ENCODE measurements around the gene TTC33. TPM values are rescaled to one million over a fixed set of nuclear protein-coding genes. Genes with fewer than 3 reads are reported as not detected.

TTC33 gene
- total and polyA plus RNA-seq, 7 donors: 11.0 to 38.5 (median 25.3) TPM

DNA sequence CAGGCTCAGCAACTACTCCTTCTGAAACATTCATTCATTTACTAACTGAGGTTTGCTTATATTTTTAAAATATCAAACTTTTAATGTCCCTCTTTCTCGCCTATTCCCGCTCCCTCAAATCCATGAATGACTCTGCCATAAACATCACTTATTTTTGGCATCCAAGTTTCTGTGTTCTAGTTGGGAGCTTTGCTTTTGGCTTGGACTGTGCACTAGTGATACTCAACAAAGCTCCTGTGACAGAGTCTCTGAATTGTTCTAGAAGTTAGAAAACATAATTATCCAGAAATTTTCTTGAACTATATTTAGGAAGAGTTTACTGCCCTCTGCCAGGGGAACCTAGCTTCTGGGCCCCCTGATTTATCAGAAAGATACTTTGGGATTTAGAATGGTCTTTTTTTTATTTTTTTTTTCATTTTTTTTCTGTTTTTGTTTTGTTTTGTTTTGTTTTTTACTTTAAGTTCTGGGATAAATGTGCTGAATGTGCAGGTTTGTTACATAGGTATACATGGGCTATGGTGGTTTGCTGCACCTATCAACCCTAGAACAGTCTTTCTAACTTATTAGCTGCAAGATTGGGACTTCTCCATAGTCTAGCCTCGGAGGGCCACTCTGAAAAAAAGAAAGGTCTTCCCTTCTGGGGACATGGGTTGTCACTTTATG, 140.7 kb downstream of the TTC33 start:
- Histone ChIP-seq H3K4me1 (no peaks in the 10 kb centered on the region), H3K4me3 (no peak overlapping the region), H3K36me3 (ENCODE audit: insufficient read depth in 1 of 2, low read depth in 1 of 2) (no peaks in the 10 kb centered on the region), H3K9me3 (no peaks in the 10 kb centered on the region), H3K27ac (peak overlapping the region; percentile 27), H3K27me3 (ENCODE audit: insufficient read depth in 3 of 3, low read length in 2 of 3) (no peaks in the 10 kb centered on the region)
- ATAC-seq: no peak
- 40 to 52% (median 46%) methylated on average over 3 of the region's 3 CpGs for WGBS, 3 donors
- intact Hi-C loops (cut with DNase I): no loop called here
- no peak for DNase-seq
- TF ChIP-seq, protein P1, sequence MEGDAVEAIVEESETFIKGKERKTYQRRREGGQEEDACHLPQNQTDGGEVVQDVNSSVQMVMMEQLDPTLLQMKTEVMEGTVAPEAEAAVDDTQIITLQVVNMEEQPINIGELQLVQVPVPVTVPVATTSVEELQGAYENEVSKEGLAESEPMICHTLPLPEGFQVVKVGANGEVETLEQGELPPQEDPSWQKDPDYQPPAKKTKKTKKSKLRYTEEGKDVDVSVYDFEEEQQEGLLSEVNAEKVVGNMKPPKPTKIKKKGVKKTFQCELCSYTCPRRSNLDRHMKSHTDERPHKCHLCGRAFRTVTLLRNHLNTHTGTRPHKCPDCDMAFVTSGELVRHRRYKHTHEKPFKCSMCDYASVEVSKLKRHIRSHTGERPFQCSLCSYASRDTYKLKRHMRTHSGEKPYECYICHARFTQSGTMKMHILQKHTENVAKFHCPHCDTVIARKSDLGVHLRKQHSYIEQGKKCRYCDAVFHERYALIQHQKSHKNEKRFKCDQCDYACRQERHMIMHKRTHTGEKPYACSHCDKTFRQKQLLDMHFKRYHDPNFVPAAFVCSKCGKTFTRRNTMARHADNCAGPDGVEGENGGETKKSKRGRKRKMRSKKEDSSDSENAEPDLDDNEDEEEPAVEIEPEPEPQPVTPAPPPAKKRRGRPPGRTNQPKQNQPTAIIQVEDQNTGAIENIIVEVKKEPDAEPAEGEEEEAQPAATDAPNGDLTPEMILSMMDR (IDR thresholded peaks at IDR 0.05): no peak

DNA sequence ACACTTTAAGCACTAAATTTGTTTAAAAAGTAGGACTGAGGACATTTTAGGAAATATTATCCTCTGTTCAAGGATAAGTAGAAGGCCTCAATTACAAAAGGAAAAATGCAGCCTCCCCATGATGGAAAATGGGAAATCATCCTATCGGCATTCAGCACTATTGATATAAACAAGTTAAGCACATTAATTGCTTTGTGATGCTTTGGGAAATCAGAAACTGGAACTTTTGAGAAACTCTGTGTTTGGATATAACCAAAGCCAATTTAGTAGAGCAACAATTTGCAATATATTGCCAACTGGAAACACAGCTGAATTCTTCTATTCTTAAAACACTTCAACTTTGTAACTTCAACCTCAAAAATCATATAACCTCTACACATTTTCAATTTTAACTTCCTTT, 141.3 kb downstream of the TTC33 start:
- WGBS, 3 donors: 25 to 32% (median 27%) methylated on average over 1 of the region's 1 CpG
- no peak for ATAC-seq

DNA sequence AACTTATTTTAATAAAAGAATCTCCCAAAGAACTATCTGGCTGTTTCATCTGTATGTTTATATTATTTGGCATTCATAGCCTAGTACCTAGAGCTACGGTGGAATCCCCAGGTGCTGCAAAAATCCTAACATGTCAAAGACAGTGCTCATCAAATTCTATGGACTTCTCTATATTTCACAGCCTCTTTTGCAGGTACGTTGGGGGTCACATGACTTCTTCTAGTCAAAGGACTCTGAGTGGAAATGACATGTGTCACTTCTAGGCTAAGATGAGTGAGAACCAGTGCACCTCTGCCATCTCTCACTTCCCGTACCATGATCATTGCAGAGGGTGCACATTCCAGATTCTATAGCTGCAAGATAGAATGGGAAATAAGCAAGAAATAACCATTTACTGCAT, 148.6 kb downstream of the TTC33 start:
- intact Hi-C loops (cut with DNase I): no loop called here
- 91 to 96% (median 93%) methylated on average over 3 of the region's 3 CpGs for WGBS, 3 donors
- TF ChIP-seq, protein P1 (IDR thresholded peaks at IDR 0.05): no peak

More for the DNA sequence above, 141.3 kb downstream of the TTC33 start:
- H3K9me3 ChIP-seq: no peaks in the 10 kb centered on the region
- no peak overlapping the region for H3K4me3 ChIP-seq
- TF ChIP-seq, protein P1 (IDR thresholded peaks at IDR 0.05): no peak
- intact Hi-C loops (cut with DNase I): no loop called here
- no peak for DNase-seq
- H3K36me3 ChIP-seq (ENCODE audit: insufficient read depth in 1 of 2, low read depth in 1 of 2): no peaks in the 10 kb centered on the region
- H3K27me3 ChIP-seq (ENCODE audit: insufficient read depth in 3 of 3, low read length in 2 of 3): no peaks in the 10 kb centered on the region
- no peaks in the 10 kb centered on the region for H3K4me1 ChIP-seq
- no peak overlapping the region for H3K27ac ChIP-seq

DNA sequence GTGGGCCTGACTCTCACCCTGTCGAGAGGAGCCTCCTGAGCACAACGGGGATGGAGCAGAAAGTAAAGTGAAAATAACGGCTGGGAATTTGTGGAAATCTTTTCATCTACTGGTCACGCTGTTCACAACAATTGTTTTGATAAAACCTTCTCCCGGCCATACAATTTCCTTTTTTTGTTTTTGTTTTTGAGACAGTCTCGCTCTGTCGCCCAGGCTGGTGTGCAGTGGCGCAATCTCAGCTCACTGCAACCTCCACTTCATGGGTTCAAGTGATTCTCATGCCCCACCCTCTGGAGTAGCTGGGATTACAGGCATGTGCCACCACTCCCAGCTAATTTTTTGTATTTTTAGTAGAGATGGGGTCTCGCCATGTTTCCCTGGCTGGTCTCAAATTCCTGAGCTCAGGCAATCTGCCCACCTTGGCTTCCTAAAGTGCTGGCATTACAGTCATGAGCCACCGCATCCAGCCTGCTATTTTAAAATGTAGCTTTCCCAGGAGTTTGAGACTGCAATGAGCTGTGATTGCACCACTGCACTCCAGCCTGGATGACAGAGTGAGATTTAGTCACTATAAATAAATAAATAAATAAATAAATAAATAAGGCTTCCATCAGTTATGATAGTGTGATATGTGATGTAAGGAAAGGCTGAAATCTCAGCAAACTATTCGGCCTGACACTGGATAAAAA, 149.5 kb downstream of the TTC33 start:
- H3K36me3 ChIP-seq (ENCODE audit: insufficient read depth in 1 of 2, low read depth in 1 of 2): no peaks in the 10 kb centered on the region
- no peak for ATAC-seq
- TF ChIP-seq, protein P1 (IDR thresholded peaks at IDR 0.05): no peak
- H3K4me1 ChIP-seq: no peaks in the 10 kb centered on the region
- H3K27ac ChIP-seq: no peak overlapping the region
- no peak for DNase-seq
- WGBS, 3 donors: 36 to 60% (median 44%) methylated on average over 11 of the region's 11 CpGs
- H3K4me3 ChIP-seq: no peak overlapping the region
- H3K27me3 ChIP-seq (ENCODE audit: insufficient read depth in 3 of 3, low read length in 2 of 3): no peaks in the 10 kb centered on the region
- H3K9me3 ChIP-seq: no peaks in the 10 kb centered on the region
- intact Hi-C loops (cut with DNase I): no loop called here

More for the DNA sequence above, 148.6 kb downstream of the TTC33 start:
- Histone ChIP-seq H3K9me3 (no peaks in the 10 kb centered on the region), H3K4me1 (no peaks in the 10 kb centered on the region), H3K36me3 (ENCODE audit: insufficient read depth in 1 of 2, low read depth in 1 of 2) (no peaks in the 10 kb centered on the region), H3K27me3 (ENCODE audit: insufficient read depth in 3 of 3, low read length in 2 of 3) (no peaks in the 10 kb centered on the region), H3K27ac (no peak overlapping the region), H3K4me3 (no peak overlapping the region)
- DNase-seq (no peak), ATAC-seq (no peak)

Measured in psoas muscle (tissue), 8 donors.